Activated gamma-delta T cell treated with anti-CD3 and anti-CD28 coated beads, Interleukin-2, amount 50 U/mL, for 16 hours (primary cell): ENCODE measurements around the gene UGT1A4.
"Not testable (repeated sequence)": the region's sequence is repeated elsewhere in the genome, so short reads cannot be mapped to it uniquely, and the experiment has no call there.

Experiments
- DNase-seq: peaks from one replicate; pipeline ENCODE4 v3.0.0-alpha.2; 2020; ENCODE audit warnings: low read depth

The UGT1A4 gene

DNA sequence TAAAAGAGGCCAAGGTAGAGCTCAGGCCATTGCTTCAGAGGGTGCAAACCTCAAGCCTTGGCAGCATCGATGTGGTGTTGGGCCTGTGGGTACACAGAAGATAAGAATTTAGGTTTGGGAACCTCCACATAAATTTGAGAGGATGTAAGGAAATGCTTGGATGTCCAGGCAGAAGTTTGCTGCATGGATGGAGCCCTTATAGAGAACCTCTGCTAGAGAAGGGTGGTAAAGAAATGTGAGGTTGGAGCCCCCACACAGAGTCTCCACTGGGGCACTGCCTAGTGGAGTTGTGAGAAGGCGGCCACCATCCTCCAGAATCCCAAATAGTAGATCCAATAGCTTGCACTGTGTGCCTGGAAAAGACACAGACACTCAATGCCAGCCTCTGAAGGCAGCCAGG lies 32.2 kb downstream of the UGT1A4 start:
- DNase-seq = not testable (repeated sequence)

GRCh38 chr2:233751212-233752009 lies 32.9 kb downstream of the UGT1A4 start:
- not testable (repeated sequence) for DNase-seq

- DNase-seq = no peak
These were observed 36.5 kb downstream of the UGT1A4 start for GRCh38 chr2:233754872-233755611.

DNA sequence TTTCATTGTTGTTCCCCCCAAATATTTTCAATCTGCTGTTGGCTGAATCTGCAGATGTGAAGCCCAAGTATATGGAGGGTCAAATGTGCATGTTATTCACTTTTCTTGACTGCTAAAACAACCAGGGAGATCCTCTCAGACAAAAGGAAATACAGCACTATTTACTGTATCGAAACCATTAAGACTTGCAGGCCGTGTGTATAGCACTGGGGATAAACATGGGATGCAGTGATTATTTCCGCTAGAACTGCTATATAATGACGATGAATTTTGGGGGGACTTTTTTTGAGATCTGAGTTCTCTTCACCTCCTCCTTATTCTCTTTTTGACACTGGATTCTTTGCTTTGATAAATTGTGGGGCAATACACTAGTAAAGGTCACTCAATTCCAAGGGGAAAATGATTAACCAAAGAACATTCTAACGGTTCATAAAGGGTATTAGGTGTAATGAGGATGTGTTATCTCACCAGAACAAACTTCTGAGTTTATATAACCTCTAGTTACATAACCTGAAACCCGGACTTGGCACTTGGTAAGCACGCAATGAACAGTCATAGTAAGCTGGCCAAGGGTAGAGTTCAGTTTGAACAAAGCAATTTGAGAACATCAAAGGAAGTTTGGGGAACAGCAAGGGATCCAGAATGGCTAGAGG lies 38.0 kb downstream of the UGT1A4 start:
- DNase-seq = no peak

DNA sequence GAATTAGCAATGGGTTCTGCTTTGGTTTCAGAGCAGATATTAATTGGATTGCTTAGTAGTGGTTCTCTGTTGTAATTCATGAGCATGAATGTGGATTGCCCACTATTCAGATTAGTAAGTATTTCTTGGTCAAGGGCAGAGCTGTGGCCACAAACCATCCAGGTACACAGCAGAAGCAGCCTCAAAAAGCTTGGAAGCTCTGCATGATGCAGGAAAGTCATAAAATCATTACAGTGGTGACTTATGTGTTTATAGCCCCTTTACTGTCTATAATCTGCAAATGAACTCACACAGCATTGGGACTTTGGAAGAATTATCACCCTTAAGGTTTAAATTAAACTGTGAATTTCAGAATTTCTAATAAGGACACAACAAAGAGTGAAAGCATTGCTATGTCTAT lies 39.6 kb downstream of the UGT1A4 start:
- no peak for DNase-seq

GRCh38 chr2:233758849-233759248 lies 40.3 kb downstream of the UGT1A4 start:
- no peak for DNase-seq

DNA sequence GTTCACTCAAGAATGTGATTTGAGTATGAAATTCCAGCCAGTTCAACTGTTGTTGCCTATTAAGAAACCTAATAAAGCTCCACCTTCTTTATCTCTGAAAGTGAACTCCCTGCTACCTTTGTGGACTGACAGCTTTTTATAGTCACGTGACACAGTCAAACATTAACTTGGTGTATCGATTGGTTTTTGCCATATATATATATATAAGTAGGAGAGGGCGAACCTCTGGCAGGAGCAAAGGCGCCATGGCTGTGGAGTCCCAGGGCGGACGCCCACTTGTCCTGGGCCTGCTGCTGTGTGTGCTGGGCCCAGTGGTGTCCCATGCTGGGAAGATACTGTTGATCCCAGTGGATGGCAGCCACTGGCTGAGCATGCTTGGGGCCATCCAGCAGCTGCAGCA lies 41.5 kb downstream of the UGT1A4 start, which contains the start of gene UGT1A1:
Gene UGT1A1, plus strand, starts transcription at position 228 of the 400 bp plus-strand sequence. Its CDS starts 18 bp downstream, at position 246.
- DNase-seq = no peak

GRCh38 chr2:233761040-233761769 lies 42.7 kb downstream of the UGT1A4 start:
- DNase-seq = no peak

GRCh38 chr2:233764264-233764663 lies 45.7 kb downstream of the UGT1A4 start:
- no peak for DNase-seq

DNA sequence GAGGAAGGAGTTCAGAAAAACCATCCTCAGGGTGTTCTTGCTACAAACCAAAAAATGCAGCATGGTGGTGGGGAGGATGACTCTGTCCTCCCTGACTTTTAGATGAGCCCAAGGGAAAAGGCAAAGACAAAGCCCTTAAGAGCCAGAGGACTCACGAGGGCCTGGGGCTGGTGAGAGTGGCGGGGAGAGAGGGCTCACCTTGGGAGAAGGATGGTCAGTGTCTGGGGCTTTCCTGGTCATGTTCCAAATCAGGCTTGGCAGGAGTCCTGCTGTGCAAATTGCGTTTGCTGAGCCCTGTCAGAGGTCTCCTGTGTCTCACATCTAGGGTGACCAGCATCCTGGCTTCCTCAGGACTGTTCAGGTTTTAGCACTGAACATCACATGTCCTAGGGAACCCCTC lies 46.2 kb downstream of the UGT1A4 start:
- DNase-seq = no peak

GRCh38 chr2:233766416-233766815 lies 47.9 kb downstream of the UGT1A4 start:
- no peak for DNase-seq

DNA sequence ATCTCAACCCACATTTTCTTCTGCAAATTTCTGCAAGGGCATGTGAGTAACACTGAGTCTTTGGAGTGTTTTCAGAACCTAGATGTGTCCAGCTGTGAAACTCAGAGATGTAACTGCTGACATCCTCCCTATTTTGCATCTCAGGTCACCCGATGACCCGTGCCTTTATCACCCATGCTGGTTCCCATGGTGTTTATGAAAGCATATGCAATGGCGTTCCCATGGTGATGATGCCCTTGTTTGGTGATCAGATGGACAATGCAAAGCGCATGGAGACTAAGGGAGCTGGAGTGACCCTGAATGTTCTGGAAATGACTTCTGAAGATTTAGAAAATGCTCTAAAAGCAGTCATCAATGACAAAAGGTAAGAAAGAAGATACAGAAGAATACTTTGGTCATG lies 49.5 kb downstream of the UGT1A4 start:
- DNase-seq = no peak

GRCh38 chr2:233769260-233769659 lies 50.7 kb downstream of the UGT1A4 start:
- DNase-seq = no peak

GRCh38 chr2:233772153-233772552 lies 53.6 kb downstream of the UGT1A4 start:
- DNase-seq = no peak

DNA sequence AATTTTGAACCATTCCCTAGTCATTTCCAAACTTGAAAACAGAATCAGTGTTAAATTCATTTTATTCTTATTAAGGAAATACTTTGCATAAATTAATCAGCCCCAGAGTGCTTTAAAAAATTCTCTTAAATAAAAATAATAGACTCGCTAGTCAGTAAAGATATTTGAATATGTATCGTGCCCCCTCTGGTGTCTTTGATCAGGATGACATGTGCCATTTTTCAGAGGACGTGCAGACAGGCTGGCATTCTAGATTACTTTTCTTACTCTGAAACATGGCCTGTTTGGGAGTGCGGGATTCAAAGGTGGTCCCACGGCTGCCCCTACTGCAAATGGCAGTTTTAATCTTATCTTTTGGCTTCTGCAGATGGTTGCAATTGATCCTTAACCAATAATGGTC lies 54.0 kb downstream of the UGT1A4 start:
- no peak for DNase-seq

DNA sequence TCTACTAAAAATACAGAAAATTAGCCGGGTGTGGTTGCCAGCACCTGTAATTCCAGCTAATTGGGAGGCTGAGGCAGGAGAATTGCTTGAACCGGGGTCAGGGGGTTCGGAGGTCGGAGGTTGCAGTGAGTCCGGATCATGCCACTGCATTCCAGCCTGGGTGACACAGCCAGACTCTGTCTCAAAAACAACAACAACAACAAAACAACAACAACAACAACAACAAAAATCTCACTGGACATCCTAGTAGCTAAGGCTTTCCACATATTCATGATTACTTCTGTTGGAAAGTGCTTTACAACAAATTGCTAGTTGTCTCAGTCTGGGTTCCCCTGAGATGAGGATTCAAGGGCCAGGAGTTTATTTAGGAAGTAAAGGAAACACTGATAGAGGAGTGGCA lies 55.3 kb downstream of the UGT1A4 start:
- no peak for DNase-seq

- no peak for DNase-seq
These were observed 56.9 kb downstream of the UGT1A4 start for GRCh38 chr2:233775414-233775813.

DNA sequence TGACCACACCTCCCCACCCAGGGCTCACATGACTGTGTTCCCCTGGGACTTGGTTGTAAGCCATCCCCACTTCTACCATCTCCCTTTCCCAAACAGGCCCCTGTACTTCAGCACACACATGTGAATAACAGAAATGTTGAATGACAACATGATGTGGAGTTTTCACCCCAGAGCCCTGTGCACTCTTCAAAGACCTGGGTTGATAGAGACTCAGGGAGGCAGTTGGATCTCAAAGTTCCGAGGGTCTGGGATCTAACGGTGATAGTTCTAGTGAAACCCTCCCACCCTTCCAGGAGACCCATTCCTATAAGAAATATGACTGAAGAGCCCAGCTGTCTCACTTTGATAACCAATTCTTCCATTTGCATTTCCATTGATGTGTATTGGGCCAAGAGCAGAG lies 59.5 kb downstream of the UGT1A4 start, which contains the start of gene MROH2A:
Gene MROH2A, plus strand, starts transcription at position 301 of the 400 bp plus-strand sequence. CDS start 1,029 bp downstream, outside the sequence.
- no peak for DNase-seq

- DNase-seq = no peak
These were observed 61.2 kb downstream of the UGT1A4 start for GRCh38 chr2:233779722-233780121.

GRCh38 chr2:233780771-233781170 lies 62.2 kb downstream of the UGT1A4 start:
- DNase-seq = no peak

DNA sequence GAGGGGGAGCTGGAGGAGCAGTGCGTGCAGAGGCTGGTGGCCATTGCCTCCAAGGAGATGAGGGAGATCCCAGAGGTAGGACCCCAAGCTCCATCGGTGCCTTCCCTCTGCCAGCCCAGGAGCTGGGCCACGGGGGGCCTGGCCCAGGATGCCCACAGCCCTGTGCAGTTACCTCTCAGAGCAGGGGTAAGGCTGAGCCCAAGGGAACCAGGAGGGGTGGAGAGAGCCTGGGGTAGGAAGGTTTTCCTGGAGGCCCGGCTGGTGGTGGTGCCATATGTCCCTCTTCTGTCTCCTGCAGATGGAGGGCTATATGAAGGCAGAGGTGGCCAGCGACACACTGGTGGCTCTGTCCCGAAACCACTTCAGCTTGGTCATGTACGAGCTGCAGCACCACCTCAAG lies 71.0 kb downstream of the UGT1A4 start:
- DNase-seq = no peak
